Suprapubic skin (tissue), 3 donors: Measurements from ENCODE around the gene PDILT.

Experiments used
- CTCF ChIP-seq, 2 donors: fragments of 200-600 bp in 1 of 2; fragments of 450-650 bp in 1 of 2; sonication (generic) in 1 of 2; IDR thresholded peaks; one replicate each; pipeline ENCODE4 v1.5.1; 2016 to 2019; ENCODE audit warnings: antibody characterized with exemption in 2 of 2, mild to moderate bottlenecking in 1 of 2, moderate library complexity in 1 of 2
- POLR2AphosphoS5 ChIP-seq, 3 donors: sonication (generic); formaldehyde crosslinking; IDR thresholded peaks; one replicate each; pipeline ENCODE4 v1.6.1; 2017; ENCODE audit warnings: antibody characterized with exemption in 3 of 3

GRCh38 chr16:20347666-20348364 is 56.7 kb downstream of the PDILT start:
- no peak for TF ChIP-seq CTCF (IDR thresholded peaks at IDR 0.05)
- no peak for TF ChIP-seq POLR2AphosphoS5 (IDR thresholded peaks at IDR 0.05)
